Colon (tissue), 2 donors: ENCODE results near the gene C2.
"Not testable (repeated sequence)": the region's sequence is repeated elsewhere in the genome, so short reads cannot be mapped to it uniquely, and the experiment has no call there.

Experiments used
- FAIRE-seq: peaks from 2 replicates; lab custom pipeline; 2012; peaks lifted over from hg19 to GRCh38; lab: Jason Lieb, UNC
- donor health status: control.
- donor health status: control.

C2 gene

GRCh38 chr6:31979238-31979898 is 51.9 kb downstream of the C2 start:
- FAIRE-seq: no peak

GRCh38 chr6:31980195-31980876 is 52.8 kb downstream of the C2 start:
- not testable (repeated sequence) for FAIRE-seq

- not testable (repeated sequence) for FAIRE-seq
These were observed 53.5 kb downstream of the C2 start for GRCh38 chr6:31980998-31981397.

GRCh38 chr6:31981744-31982143 is 54.2 kb downstream of the C2 start, which contains the start of gene C4A:
C4A (plus strand) TSS chr6:31982057; CDS start chr6:31982108, 51 bp downstream.
- not testable (repeated sequence) for FAIRE-seq

DNA sequence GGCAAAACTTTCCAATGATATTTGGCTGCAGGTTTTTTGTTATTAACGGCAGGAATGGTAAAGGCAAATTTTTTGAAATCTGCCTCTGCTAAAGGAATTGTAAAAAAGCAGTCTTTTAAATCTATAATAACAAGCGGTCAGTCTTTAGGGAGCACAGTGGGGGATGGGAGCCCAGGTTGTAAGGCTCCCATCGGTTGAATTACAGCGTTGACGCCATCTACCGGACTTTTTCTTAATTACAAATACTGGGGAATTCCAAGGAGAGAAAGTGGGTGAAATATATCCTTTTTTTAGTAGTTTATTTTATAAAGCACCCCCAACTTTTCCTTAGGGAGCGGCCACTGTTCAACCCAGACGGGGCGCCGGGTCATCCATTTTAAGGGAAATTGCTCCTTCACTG is 61.8 kb downstream of the C2 start:
- not testable (repeated sequence) for FAIRE-seq

GRCh38 chr6:31994421-31994820 is 66.9 kb downstream of the C2 start:
- FAIRE-seq: not testable (repeated sequence)
